Erythroblast (primary cell): ENCODE data around the gene TPK1.

Source experiments
- DNase-seq, 2 experiments: peaks; one replicate each; lab custom pipeline; 2025; lab: John Stamatoyannopoulos, UW
- GATA1 ChIP-seq: IDR thresholded peaks from 2 replicates; pipeline ENCODE4 v1.6.1; 2011; ENCODE audit warnings: low read depth, mild to moderate bottlenecking, control low read depth, low read length, moderate library complexity
- POLR2A ChIP-seq: IDR thresholded peaks from 2 replicates; pipeline ENCODE4 v1.6.1; 2011; ENCODE audit warnings: mild to moderate bottlenecking, low read length

The TPK1 gene

GRCh38 chr7:144835652-144836544 lies at the start of gene TPK1:
TPK1 (minus strand) TSS chr7:144836053; CDS start chr7:144835602, 451 bp downstream.
- DNase-seq: peak; percentile 93
- no peak for TF ChIP-seq GATA1
- peak; percentile 69 for TF ChIP-seq POLR2A

GRCh38 chr7:144885478-144885877 lies 49.6 kb upstream of the TPK1 start:
- DNase-seq: no peak
- no peak for TF ChIP-seq GATA1
- TF ChIP-seq POLR2A: no peak

GRCh38 chr7:144884896-144885295 lies 49.0 kb upstream of the TPK1 start:
- TF ChIP-seq GATA1 (no peak), POLR2A (no peak)
- no peak for DNase-seq

- TF ChIP-seq GATA1 (no peak), POLR2A (no peak)
- DNase-seq: no peak
These were observed 37.5 kb upstream of the TPK1 start for GRCh38 chr7:144873316-144873845.

- TF ChIP-seq POLR2A (no peak), GATA1 (no peak)
- no peak for DNase-seq
These were observed 33.2 kb upstream of the TPK1 start for GRCh38 chr7:144869082-144869481.

GRCh38 chr7:144866189-144866588 lies 30.3 kb upstream of the TPK1 start:
- DNase-seq: no peak
- TF ChIP-seq GATA1 (no peak), POLR2A (no peak)

GRCh38 chr7:144863320-144863647 lies 27.4 kb upstream of the TPK1 start:
- TF ChIP-seq GATA1 (no peak), POLR2A (no peak)
- no peak for DNase-seq

- TF ChIP-seq POLR2A (no peak), GATA1 (no peak)
- peak; percentile 3 to 61 for DNase-seq
These were observed 26.9 kb upstream of the TPK1 start for GRCh38 chr7:144862612-144863319.

- no peak for TF ChIP-seq GATA1
- TF ChIP-seq POLR2A: no peak
- DNase-seq: no peak
These were observed 23.9 kb upstream of the TPK1 start for GRCh38 chr7:144859739-144860138.

- TF ChIP-seq GATA1: no peak
- TF ChIP-seq POLR2A: no peak
These were observed 21.6 kb upstream of the TPK1 start for GRCh38 chr7:144857463-144857862.

GRCh38 chr7:144854839-144855424 lies 19.1 kb upstream of the TPK1 start:
- no peak for TF ChIP-seq POLR2A
- TF ChIP-seq GATA1: no peak
- DNase-seq: peak in 1 of 2 experiments; percentile 23

More at GRCh38 chr7:144857463-144857862, 21.6 kb upstream of the TPK1 start:
- DNase-seq: no peak

GRCh38 chr7:144853542-144853941 lies 17.7 kb upstream of the TPK1 start:
- no peak for DNase-seq
- TF ChIP-seq POLR2A: no peak
- TF ChIP-seq GATA1: no peak

- no peak for DNase-seq
- TF ChIP-seq POLR2A (no peak), GATA1 (no peak)
These were observed 12.2 kb upstream of the TPK1 start for GRCh38 chr7:144848078-144848477.
